Globus pallidus (tissue), 1 donor: ENCODE results near the gene TAS2R20.
"Not testable (repeated sequence)": the region's sequence is repeated elsewhere in the genome, so short reads cannot be mapped to it uniquely, and the experiment has no call there.

ENCODE experiments used
- DNase-seq: peaks from one replicate; pipeline ENCODE4 v3.0.0-alpha.2; 2015; ENCODE audit warnings: low spot score

The TAS2R20 gene, protein sequence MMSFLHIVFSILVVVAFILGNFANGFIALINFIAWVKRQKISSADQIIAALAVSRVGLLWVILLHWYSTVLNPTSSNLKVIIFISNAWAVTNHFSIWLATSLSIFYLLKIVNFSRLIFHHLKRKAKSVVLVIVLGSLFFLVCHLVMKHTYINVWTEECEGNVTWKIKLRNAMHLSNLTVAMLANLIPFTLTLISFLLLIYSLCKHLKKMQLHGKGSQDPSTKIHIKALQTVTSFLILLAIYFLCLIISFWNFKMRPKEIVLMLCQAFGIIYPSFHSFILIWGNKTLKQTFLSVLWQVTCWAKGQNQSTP

GRCh38 chr12:10998204-10998603 is at the start of gene TAS2R20:
Gene TAS2R20 (minus strand): TSS chr12:10998304. CDS start chr12:10997875, 429 bp downstream.
- DNase-seq = no peak

DNA sequence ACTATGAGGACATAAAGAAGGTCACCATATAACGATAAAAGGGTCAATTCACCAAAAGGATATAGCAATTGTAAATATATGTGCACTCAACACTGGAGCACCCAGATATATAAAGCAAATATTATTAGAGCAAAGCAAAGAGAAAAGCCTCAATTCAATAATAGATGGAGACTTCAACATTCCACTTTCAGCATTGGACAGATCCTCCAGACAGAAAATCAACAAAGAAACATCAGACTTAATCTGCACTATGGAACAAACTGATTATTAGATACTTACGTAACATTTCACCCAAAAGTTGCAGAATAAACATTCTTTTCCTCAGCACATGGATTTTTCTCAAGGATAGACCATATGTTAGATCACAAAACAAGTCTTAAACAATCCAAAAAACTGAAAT is 43.3 kb upstream of the TAS2R20 start:
- not testable (repeated sequence) for DNase-seq

- DNase-seq = no peak
Measured at GRCh38 chr12:11040162-11040561, 42.1 kb upstream of the TAS2R20 start.

GRCh38 chr12:11039171-11039570 is 41.1 kb upstream of the TAS2R20 start:
- DNase-seq = no peak

DNA sequence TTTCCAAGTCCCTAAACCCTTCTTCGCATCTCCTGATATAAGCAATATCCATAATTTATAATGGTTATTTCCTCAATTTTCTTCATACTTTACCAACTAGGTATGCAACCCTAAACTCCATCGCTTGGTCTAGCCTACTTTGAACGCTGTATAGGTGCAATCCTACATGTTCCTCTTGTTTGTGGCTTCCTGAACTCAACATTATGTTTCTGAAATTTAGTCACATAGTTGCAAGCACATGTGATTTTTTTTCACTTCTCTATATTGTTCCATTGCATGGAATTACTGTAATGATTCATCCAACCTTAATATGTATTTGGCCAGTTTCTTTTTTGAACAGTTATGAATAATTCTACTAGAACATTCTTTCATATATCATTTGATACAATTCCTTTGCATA is 35.9 kb upstream of the TAS2R20 start:
- not testable (repeated sequence) for DNase-seq

- DNase-seq = no peak
Measured at GRCh38 chr12:11031307-11031706, 33.2 kb upstream of the TAS2R20 start, which contains the start of gene TAS2R31. Gene TAS2R31 (minus strand): TSS chr12:11031407. CDS start chr12:11031335, 72 bp downstream.

DNA sequence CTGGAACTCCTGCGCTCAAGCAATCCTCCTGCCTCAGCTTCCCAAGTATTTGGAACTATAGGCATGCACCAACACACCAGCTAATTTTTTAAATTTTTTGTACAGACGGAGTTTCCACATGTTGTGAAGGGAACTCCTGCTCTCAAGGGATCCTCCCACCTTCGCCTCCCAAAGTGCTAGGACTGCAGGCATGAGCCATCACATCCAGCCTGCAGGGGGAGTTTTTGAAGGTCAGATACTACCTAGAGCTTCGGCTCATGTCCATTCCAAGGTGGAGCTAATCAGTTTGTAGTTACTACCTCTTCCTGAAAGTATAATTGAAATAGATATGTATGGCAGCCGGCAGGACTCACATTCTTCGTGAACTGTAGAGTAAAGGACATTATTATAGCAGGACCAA is 28.0 kb upstream of the TAS2R20 start:
- no peak for DNase-seq

DNA sequence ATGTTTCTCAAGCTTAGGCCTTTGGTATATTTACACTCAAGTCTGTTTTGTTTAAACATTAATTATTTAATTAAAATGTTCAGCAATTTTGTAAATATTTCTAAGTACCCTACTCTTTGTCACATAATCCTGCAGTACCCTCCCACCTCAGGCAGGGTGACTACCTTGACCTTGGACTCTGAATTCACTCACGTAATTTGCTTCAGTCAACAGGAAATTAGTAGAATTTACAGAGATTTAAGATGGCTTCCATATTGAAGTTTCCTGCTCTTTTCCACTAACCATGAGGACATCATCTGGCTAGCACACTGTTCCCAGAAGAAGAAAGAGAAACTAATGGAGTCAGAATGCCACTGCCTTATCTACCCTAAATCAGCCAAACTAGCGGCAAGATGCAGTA is 25.3 kb upstream of the TAS2R20 start:
- DNase-seq = no peak

DNA sequence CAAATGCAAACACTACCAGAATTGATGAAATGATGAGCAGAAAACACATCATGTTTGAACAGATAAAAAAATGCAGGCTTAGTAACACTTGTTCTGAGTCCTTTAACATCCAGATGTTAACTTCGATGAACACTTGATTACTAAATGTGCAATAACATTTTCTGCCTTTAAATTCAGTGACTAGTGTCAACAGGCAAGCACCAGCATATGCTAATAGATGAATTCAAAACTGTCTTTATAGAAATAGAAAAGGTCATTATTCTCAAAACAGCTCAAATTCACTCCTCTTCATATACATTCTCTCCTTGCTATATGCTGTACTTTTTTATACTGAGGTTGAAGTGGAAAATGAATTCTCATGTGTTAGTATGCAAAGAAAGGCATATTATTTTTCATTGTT is 24.4 kb upstream of the TAS2R20 start, which contains the start of gene TAS2R19:
TSS of gene TAS2R19 (minus strand) at position 101 of the 400 bp plus-strand sequence. CDS start at position 52, 49 bp downstream.
- no peak for DNase-seq

- DNase-seq = peak; percentile 88
Measured at GRCh38 chr12:11016937-11017336, 18.8 kb upstream of the TAS2R20 start.

DNA sequence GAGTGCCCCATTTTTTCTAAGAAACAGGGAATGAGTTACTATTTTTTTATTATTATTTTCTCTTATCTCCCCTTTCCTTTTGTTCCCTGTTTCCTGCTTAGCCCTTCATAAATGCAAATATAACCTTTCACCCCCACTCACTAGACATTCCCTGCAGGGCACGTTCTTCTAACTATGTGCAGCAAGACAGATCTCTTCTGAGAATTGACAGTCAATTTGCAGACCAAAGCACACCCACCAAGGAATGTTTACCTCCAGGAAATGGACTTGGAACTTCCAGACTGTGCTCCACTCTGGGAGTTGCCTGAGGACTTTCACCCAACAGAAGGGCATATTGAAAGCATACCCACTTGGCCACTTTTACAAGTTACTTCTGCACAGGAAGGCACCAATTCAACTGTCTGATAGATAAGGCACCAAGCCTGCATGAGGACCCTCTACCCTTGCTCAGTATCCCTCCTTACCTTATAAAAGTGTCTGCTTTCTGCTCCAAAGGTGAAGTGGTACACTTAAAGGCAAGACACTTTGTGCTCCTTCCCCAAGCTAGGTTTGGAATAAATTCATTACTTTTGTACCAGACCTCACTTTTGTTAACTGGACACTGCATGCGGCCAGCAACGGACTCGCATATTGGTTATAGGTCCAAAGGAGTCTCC is 17.8 kb upstream of the TAS2R20 start:
- no peak for DNase-seq

DNA sequence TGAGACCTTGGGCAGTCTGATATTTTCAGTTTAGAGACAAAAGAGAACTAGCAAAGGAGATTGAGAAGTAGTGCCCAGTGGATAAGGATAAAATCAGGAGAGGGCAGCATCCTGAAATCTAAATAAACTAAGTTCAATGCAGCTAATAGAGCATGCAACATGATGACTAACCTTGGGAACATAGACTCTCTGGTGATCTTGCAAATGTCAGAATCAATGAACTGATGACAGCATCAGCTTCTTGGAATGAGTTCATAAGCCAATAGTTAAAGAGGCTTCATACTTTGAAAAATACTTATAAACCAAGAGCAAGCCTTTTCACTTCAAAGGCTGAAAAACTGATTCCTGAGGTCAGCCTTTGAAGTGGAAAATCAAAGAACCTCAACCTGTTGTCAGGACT is 16.1 kb upstream of the TAS2R20 start:
- no peak for DNase-seq

- no peak for DNase-seq
Measured at GRCh38 chr12:11007608-11008007, 9.5 kb upstream of the TAS2R20 start.

GRCh38 chr12:10994307-10994706 is 3.8 kb downstream of the TAS2R20 start:
- DNase-seq = no peak

DNA sequence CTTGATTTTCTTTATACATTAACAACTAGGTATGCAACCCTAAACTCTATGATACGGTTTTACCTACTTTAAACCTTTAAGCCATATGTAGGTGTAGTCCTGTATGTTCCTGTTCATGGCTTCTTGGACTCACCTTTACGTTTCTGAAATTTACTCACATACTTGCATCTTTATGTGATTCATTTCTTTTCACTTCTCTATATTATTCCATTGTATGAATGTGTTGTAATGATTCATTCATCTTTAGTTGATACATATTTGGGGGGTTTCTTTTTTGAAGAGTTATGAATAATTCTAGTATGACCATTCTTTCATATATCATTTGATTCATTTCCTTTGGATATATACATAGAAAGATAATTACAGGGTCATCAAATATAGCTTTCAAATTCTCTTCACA is 9.0 kb downstream of the TAS2R20 start:
- DNase-seq = no peak

GRCh38 chr12:10986812-10987211 is 11.3 kb downstream of the TAS2R20 start, which contains the start of gene TAS2R50:
Gene TAS2R50 (minus strand): TSS chr12:10986912. CDS start chr12:10986860, 52 bp downstream.
- no peak for DNase-seq

- DNase-seq = no peak
Measured at GRCh38 chr12:10982244-10982643, 15.9 kb downstream of the TAS2R20 start.

DNA sequence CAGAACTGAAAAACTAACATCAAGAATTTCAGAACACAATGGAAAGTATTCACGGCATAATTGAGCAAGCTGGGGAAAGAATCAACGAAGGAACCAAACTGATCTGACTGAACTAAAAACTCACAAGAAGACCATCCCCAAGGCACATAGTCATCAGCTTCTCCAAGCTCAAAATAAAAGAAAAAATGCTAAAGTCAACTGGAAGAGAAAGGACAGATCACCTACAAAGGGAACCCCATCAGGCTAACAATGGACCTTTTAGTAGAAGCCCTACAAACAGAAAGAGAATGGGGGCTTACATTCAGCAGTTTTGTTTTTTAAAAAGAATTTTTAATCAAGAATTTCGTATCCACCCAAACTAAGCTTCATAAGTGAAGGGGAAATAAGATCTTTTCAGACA is 23.1 kb downstream of the TAS2R20 start:
- DNase-seq = no peak

GRCh38 chr12:10968765-10969456 is 29.2 kb downstream of the TAS2R20 start:
- DNase-seq = no peak

DNA sequence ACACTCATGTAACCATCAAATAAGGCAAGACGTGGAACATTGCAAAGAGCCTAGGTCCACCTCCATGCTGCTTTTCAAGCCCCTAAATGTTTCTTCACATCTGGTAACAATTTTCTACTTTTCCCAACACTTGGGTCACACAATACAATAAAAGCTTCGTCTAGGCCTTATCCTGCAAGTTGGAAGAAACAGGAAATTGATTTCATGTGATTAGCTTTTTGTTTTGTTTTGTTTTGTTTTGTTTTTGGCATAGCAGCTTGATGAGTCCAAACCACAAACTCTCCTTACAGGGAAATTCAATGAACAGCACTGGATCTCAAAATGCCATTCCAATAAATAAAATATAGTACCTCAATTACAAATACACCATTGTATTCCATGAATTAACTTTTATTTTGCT is 30.7 kb downstream of the TAS2R20 start:
- DNase-seq = no peak

GRCh38 chr12:10966314-10966713 is 31.8 kb downstream of the TAS2R20 start:
- no peak for DNase-seq

DNA sequence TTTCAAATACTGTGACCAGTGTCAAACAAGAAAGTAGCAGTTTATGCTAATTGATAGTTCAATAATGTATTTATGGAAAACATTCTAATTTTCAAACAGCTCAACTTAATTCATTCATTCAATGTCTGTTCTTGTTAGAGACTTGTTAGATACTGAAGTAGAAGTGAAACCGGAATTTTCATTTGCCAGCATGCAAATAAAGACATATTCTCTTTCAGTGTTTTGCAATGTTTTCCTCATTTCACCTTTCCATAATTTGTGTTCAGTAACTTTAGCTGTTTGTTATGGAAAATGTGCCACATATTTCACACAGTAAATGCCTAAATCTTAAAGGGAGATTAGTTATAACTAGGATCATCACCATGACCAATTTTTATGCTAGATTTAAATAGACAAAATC is 32.6 kb downstream of the TAS2R20 start:
- DNase-seq = no peak

DNA sequence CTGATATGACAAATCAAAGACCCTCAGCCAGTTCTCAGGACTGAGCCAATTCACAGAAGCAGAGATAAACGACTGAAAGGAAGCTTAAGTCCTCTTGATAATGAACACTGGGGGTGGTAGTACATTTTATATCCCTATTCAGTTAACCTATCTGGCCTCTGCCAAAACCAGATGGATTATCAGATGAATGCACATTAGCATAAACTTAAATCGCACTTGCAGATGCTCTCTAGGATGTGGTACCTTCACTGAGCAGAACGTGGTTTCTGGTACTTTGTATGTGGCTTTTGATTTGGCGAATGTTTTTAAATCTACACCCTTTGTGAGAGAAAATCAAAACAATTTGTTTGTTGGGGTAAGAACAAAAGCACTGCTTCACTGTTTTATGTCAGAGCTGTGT is 37.9 kb downstream of the TAS2R20 start:
- no peak for DNase-seq
